GM12873 (cell line): ENCODE data around the gene SGPP2.

ENCODE experiments used
- TF ChIP-seq, protein P1 (sequence below): IDR thresholded peaks from 2 replicates; pipeline ENCODE4 v1.5.1; 2012; ENCODE audit warnings: low read depth, mild to moderate bottlenecking, moderate library complexity, low read length, control low read depth; ENCODE audit not compliant: insufficient read depth; ENCODE audit errors: missing control alignments

Gene SGPP2, protein sequence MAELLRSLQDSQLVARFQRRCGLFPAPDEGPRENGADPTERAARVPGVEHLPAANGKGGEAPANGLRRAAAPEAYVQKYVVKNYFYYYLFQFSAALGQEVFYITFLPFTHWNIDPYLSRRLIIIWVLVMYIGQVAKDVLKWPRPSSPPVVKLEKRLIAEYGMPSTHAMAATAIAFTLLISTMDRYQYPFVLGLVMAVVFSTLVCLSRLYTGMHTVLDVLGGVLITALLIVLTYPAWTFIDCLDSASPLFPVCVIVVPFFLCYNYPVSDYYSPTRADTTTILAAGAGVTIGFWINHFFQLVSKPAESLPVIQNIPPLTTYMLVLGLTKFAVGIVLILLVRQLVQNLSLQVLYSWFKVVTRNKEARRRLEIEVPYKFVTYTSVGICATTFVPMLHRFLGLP

DNA sequence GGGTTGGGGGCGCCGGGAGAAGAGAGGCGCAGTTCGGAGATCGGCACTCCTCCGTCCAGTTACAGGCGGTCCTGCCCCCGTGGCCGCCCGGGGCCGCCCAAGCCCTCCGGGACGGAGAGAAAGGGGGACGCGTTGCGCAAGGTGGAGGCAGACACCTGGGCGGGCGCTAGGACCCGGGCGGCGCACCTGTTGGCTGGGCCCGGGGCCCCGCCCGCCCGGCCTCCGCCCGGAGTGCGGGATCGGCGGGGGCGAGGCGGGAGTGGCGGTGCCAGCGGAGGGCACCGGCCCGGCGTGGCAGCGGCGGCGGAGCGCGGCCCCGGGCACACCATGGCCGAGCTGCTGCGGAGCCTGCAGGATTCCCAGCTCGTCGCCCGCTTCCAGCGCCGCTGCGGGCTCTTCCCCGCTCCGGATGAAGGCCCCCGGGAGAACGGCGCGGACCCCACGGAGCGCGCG lies at the start of gene SGPP2:
Gene SGPP2 (plus strand): TSS at position 268 of the 453 bp plus-strand sequence. CDS start 60 bp downstream, at position 328.
- TF ChIP-seq, protein P1, sequence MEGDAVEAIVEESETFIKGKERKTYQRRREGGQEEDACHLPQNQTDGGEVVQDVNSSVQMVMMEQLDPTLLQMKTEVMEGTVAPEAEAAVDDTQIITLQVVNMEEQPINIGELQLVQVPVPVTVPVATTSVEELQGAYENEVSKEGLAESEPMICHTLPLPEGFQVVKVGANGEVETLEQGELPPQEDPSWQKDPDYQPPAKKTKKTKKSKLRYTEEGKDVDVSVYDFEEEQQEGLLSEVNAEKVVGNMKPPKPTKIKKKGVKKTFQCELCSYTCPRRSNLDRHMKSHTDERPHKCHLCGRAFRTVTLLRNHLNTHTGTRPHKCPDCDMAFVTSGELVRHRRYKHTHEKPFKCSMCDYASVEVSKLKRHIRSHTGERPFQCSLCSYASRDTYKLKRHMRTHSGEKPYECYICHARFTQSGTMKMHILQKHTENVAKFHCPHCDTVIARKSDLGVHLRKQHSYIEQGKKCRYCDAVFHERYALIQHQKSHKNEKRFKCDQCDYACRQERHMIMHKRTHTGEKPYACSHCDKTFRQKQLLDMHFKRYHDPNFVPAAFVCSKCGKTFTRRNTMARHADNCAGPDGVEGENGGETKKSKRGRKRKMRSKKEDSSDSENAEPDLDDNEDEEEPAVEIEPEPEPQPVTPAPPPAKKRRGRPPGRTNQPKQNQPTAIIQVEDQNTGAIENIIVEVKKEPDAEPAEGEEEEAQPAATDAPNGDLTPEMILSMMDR = no peak

DNA sequence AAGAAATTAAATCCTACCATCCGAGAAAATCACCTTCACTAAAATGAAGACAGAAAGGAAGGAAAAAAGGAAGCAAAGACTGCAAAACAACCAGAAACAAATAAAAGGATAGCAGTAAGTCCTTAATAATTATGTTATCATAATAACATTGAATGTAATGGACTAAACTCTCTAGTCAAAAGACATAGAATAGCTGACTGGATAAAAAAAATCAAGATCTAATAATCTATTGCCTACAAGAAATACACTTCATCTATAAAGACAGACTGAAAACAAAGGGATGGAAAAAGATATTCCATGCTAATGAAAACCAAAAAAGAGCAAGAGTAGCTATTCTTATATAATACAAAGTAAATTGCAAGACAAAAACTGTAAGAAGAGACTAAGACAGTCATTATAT lies 48.5 kb upstream of the SGPP2 start:
- TF ChIP-seq, protein P1 = no peak

DNA sequence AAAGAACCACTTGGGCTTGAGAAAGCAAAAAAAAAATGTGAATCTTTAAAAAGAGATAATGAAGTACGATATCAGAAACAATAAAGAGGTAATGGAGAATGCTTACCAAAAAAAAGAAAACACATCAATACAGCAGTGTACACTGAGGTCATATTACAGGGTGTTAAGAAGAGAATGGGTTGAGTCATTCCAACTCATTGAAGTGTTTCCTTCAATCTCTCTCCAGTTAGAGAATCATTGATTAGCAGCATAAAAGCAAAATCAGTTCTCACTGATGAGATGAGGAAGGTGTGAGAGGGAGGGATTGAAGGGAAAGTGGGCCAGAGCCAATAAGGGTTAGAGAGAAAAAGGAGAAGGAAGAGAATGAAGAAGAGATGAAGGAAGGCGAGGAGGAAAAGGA lies 43.9 kb upstream of the SGPP2 start:
- TF ChIP-seq, protein P1 = no peak

DNA sequence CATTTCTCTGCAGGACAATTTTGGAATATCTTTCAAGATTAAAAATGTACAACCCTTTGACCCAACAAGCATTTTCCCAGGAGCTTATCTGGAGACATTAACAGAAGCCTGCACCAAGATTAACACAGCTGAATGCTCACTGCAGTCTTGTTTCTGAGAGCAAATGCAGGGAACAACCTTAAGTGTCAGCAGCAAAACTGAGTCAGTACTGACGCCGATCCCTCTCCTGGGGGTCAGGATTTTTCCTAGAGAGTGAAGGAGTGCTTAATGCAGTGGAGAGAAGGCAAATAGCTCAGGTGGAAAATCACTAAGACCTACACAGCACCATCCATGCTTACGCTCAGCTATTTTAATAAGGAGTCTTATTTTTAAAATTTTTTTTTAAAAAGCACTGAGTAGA lies 42.8 kb upstream of the SGPP2 start:
- TF ChIP-seq, protein P1 = no peak

DNA sequence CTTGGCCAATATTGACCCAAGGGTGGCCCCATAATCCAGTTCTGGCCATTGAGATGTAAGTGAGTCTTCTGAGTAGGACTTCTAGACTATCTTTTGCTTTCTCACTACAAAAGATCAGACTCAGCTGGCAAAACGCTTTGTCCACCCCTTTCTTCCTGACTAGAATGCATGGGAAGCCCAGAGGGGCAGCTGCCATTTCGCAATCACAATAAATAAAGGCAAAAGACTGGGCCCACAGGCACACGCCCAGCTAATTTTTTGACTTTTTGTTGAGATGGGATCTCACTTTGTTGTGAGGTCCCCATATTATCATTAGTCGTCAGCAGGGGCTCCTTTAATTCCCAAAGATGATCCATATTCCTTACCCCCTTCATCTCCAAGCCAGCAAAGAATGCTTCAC lies 41.1 kb upstream of the SGPP2 start:
- TF ChIP-seq, protein P1 = no peak

DNA sequence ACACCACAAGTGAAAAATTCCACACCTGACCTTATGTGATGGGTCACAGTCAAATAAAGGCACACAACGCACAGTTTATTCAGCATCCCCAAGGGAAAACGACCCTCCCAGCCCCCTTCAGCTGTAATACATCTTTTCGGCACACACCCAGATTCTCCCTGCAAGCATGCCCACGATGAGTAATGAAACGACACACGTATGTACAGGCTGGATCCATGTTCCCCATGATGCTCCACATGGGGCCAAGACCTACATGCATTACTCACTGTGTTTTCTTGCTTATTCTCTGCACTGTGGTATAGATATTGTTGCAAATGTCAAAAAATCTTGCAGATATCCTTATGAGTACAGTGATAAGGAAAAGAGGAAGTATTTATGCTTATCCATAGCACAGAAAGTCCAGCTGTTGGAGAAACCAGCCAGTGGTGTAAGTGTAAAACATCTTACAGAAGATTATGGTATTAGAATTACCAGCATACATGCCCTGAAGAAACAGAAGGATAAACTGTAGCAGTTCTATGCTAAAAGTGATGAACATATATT lies 32.5 kb upstream of the SGPP2 start:
- TF ChIP-seq, protein P1 = no peak

DNA sequence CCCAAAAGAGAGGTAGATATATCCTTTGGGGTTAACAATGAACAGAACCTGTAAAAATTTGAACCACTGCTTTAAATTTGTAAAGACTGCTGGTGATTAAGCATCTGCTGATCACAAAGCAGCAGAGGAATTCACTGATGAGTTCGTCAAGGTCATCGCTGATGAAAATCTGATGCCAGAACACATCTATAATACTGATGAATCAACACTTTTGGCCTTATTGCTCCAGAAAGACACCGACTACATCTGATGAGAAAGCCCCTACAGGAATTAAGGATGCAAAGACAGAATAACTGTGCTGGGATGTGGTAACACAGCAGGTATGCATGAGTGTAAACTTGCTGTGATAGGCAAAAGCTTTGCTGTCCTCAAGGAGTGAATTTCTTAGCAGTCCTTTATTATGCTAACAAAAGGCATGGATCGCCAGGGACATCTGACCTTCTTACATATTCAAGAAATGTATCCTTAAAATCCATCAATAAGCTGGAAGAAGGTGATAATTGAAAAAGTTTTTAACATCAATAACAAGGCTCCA lies 30.5 kb upstream of the SGPP2 start:
- TF ChIP-seq, protein P1 = no peak
